ENCODE results near the gene RHBDF1. TPM values are rescaled to one million over a fixed set of nuclear protein-coding genes. Genes with fewer than 3 reads are reported as not detected.

The RHBDF1 gene
- polyA plus RNA-seq, 1 of the 3 experiments (the other 2 are of a cell fraction): 54.1 TPM

GRCh38 chr16:44655-45054, 27.8 kb downstream of the RHBDF1 start:
- CTCF ChIA-PET: interaction anchor here (1.0 to 2.1 kb wide), 2 partner anchors 52 to 73 kb away, joined by 3 to 6 read pairs; no protein-coding TSS in a partner anchor
- Histone ChIP-seq H3K9me3 (no peaks in the 10 kb centered on the region), H3F3A (replicated peaks; ENCODE audit: insufficient read depth) (peaks cover 4% of the 10 kb centered on the region), H4K20me1 (ENCODE audit: insufficient read depth) (no peaks in the 10 kb centered on the region), H3K27ac (ENCODE audit: low read depth in 2 of 2, low read length in 1 of 2) (no peak overlapping the region), H3K9ac (no peak overlapping the region), H3K4me1 (ENCODE audit: control insufficient read depth in 1 of 2, insufficient read depth in 2 of 2, low read depth in 1 of 2, low read length in 1 of 2) (no peaks in the 10 kb centered on the region), H2AFZ (ENCODE audit: low read depth) (no peak overlapping the region), H3K36me3 (replicated peaks in 1 of 2; ENCODE audit: control insufficient read depth in 1 of 2, insufficient read depth in 2 of 2, low read length in 1 of 2) (peaks cover 8 to 25% of the 10 kb centered on the region in 2 experiments), H3K79me2 (ENCODE audit: insufficient read depth) (peaks cover 5% of the 10 kb centered on the region; the same call in 1 of the 2 replicates), H3K4me3 (ENCODE audit: low read depth in 2 of 2, low read length in 1 of 2) (no peak overlapping the region), H3K4me2 (no peak overlapping the region), H3K9me2 (no peaks in the 10 kb centered on the region), H3K27me3 (ENCODE audit: insufficient read depth) (no peaks in the 10 kb centered on the region)
- 96% methylated on average over 8 of the region's 8 CpGs for WGBS (ENCODE audit: low lambda C conversion rate)
- TF ChIP-seq GATA2 (CRISPR knock-in tag; IDR thresholded peaks at IDR 0.05) (no peak), TCF12 (IDR thresholded peaks at IDR 0.05) (no peak), USF1 (IDR thresholded peaks at IDR 0.05; ENCODE audit: borderline replicate concordance, low read depth) (no peak), IRF3 (IDR thresholded peaks at IDR 0.05; ENCODE audit: low read depth, low read length) (no peak), EP300 (IDR thresholded peaks at IDR 0.05; ENCODE audit: borderline replicate concordance in 1 of 2, low read depth in 1 of 2, low read length in 1 of 2) (no peak), GABPA (IDR thresholded peaks at IDR 0.05; ENCODE audit: low read depth) (no peak), SIN3A (IDR thresholded peaks at IDR 0.05; ENCODE audit: borderline replicate concordance, low read depth, low read length) (no peak), NFIC (IDR thresholded peaks at IDR 0.05; ENCODE audit: borderline replicate concordance) (no peak), RAD21 (IDR thresholded peaks at IDR 0.05; ENCODE audit: low read length) (no peak), ELF1 (IDR thresholded peaks at IDR 0.05) (no peak), RCOR1 (IDR thresholded peaks at IDR 0.05; ENCODE audit: low read length) (no peak), NRF1 (IDR thresholded peaks at IDR 0.05; ENCODE audit: low read depth, low read length) (no peak), FOXJ3 (CRISPR knock-in tag; IDR thresholded peaks at IDR 0.05) (no peak), SMC3 (IDR thresholded peaks at IDR 0.05; ENCODE audit: low read depth, low read length) (no peak), TAF1 (IDR thresholded peaks at IDR 0.05; ENCODE audit: borderline replicate concordance, low read depth, low read length) (no peak), EZH2phosphoT487 (IDR thresholded peaks at IDR 0.05; ENCODE audit: borderline replicate concordance, low read depth) (no peak), RFX5 (IDR thresholded peaks at IDR 0.05; ENCODE audit: low read length) (no peak)
- TF ChIP-seq, protein P1, sequence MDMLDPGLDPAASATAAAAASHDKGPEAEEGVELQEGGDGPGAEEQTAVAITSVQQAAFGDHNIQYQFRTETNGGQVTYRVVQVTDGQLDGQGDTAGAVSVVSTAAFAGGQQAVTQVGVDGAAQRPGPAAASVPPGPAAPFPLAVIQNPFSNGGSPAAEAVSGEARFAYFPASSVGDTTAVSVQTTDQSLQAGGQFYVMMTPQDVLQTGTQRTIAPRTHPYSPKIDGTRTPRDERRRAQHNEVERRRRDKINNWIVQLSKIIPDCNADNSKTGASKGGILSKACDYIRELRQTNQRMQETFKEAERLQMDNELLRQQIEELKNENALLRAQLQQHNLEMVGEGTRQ (IDR thresholded peaks at IDR 0.05; ENCODE audit: borderline replicate concordance, low read depth, low read length): no peak
- TF ChIP-seq, protein P2, sequence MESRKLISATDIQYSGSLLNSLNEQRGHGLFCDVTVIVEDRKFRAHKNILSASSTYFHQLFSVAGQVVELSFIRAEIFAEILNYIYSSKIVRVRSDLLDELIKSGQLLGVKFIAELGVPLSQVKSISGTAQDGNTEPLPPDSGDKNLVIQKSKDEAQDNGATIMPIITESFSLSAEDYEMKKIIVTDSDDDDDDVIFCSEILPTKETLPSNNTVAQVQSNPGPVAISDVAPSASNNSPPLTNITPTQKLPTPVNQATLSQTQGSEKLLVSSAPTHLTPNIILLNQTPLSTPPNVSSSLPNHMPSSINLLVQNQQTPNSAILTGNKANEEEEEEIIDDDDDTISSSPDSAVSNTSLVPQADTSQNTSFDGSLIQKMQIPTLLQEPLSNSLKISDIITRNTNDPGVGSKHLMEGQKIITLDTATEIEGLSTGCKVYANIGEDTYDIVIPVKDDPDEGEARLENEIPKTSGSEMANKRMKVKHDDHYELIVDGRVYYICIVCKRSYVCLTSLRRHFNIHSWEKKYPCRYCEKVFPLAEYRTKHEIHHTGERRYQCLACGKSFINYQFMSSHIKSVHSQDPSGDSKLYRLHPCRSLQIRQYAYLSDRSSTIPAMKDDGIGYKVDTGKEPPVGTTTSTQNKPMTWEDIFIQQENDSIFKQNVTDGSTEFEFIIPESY (IDR thresholded peaks at IDR 0.05; ENCODE audit: borderline replicate concordance, low read depth): no peak
- DNase-seq: no peak
- POLR2A ChIA-PET: no interaction called here

Data from SK-N-SH (cell line).